GM13977 (cell line): Measurements from ENCODE around the gene DYNLT1.

Source experiments
- DNase-seq: peaks from one replicate; pipeline ENCODE4 v3.0.0; 2012; ENCODE audit warnings: low spot score
- in situ Hi-C: fragments of 300-500 bp; cut with MboI; formaldehyde crosslinking; loops from one replicate; pipeline ENCODE4 v1.12.0; 2022; ENCODE audit warnings: low sequenced_read_pairs, low pct_unique_long_range_greater_than_20kb, mixed read lengths, inconsistent platforms; ENCODE audit not compliant: unreplicated experiment
- TF ChIP-seq, protein P1 (sequence below): IDR thresholded peaks from 2 replicates; pipeline ENCODE4 v1.5.1; 2012; ENCODE audit warnings: mild to moderate bottlenecking, control low read depth; ENCODE audit not compliant: insufficient read depth; ENCODE audit errors: extremely low read depth, missing control alignments

Gene DYNLT1

DNA sequence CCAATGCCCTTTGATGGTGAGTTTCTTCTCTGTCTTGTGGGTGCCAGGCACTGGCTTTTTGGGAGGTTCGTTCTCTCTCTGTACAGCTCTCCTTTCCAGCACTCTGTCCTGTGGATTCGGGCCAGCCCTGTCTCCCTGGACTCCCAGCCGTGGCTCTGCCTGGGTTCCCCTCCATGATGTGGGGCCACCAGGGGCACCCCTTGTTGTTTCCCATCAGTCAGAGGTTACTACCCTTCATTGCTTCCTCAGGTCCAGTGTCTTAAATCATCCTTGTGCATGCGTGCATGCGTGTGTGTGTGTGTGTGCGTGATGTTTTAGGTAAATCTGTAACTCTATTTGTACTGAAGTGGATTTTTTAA is 40.5 kb downstream of the DYNLT1 start:
- in situ Hi-C loops: loop anchor here (10.0 kb wide), 1 partner anchor 389 kb away; no protein-coding TSS in a partner anchor
- no peak for DNase-seq
- TF ChIP-seq, protein P1, sequence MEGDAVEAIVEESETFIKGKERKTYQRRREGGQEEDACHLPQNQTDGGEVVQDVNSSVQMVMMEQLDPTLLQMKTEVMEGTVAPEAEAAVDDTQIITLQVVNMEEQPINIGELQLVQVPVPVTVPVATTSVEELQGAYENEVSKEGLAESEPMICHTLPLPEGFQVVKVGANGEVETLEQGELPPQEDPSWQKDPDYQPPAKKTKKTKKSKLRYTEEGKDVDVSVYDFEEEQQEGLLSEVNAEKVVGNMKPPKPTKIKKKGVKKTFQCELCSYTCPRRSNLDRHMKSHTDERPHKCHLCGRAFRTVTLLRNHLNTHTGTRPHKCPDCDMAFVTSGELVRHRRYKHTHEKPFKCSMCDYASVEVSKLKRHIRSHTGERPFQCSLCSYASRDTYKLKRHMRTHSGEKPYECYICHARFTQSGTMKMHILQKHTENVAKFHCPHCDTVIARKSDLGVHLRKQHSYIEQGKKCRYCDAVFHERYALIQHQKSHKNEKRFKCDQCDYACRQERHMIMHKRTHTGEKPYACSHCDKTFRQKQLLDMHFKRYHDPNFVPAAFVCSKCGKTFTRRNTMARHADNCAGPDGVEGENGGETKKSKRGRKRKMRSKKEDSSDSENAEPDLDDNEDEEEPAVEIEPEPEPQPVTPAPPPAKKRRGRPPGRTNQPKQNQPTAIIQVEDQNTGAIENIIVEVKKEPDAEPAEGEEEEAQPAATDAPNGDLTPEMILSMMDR: no peak

DNA sequence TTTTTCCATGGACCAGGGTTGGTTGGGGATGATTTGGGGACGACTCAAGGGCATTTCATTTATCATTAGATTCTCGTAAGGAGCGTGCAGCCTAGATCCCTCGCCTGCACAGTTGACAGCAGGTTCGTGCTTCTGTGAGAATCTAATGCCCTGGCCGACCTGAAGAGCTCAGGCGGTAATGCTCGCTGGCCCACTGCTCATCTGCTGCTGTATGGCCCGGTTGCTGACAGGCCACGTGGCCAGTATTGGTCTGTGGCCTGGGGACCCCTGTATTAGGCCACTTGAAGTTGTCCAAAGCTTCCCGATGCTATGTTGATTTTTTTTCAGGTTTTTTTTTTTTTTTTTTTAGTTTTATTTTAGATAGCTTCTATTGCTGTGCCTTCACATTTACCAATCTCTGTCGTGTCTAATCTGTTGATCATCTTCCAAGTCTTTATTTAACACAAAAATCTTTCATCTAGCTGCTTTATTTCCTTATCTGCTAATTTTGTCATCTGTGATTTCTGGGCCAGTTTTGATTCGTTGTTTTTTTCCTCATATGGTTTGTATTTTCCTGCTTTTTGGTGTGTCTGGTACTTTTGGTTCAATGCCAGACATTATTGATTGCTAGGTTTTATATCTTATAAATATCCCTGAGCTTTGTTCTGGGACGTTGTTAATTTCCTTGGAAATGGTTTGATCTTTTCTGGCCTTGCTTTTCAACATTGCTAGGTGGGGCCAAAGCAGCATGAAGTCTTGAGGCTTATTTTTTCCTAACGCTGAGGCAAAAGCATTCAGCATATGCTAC is 41.1 kb downstream of the DYNLT1 start:
- DNase-seq: no peak
- in situ Hi-C loops: loop anchor here (10.0 kb wide), 1 partner anchor 389 kb away; no protein-coding TSS in a partner anchor
- TF ChIP-seq, protein P1: no peak

DNA sequence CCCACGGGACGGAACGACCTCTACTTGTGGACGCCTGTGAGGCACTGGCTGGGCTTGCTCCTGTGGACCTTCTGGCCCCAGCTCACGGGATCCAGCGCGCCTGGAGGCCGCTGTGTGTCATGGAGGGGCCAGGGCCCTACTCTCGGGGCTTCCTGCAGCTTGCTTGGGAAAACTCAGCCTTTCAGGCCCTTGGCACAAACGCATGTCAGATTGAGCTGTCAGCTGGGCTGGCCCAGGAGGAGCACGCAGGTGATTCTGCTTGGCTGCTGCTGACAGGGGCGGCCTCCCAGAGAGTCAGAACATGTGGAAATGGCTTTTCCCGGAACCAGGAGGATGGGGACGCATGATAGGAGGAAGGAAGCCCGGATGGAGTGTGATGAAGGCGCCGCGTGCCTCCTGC is 44.9 kb downstream of the DYNLT1 start:
- no peak for DNase-seq
- TF ChIP-seq, protein P1: no peak
- in situ Hi-C loops: loop anchor here (10.0 kb wide), 1 partner anchor 385 kb away; no protein-coding TSS in a partner anchor

DNA sequence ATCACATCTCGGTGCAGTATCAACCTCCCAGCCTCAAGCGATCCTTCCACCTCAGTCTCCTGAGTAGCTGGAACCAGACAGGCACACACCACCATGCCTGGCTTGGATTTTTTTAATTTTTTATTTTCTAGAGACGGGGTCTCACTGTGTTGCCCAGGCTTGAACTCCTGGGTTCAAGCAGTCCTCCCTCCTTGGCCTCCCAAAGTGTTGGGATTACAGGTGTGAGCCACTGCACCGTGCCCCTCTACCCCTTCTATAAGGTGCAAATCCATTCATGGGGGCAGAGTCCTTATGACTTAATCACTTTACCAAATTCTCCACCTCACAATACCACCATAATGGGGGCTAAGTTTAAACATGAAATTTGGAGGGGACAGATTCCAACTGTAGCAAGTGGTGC is 47.0 kb downstream of the DYNLT1 start:
- no peak for DNase-seq
- TF ChIP-seq, protein P1: no peak
- in situ Hi-C loops: no loop called here

GRCh38 chr6:158596861-158597260 is 47.7 kb downstream of the DYNLT1 start:
- TF ChIP-seq, protein P1: no peak
- DNase-seq: no peak
- in situ Hi-C loops: no loop called here

DNA sequence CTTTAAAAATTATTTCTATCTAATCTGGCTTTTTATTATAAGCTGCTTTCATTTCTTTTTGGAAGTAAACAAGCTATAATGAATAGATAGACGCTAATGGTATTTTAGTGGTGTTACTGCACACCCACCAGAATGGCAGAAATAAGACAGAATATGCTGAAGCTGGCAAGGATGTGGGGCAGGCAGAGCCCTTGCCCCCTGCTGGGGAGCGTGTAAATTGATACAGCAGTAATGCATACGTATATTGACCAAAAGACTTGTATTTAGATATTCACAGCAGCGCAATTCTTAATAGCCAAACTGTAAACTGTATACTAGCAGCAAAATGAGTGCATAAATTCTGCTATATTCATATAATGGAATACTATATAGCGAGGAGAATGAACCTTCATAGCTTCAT is 49.3 kb downstream of the DYNLT1 start:
- TF ChIP-seq, protein P1: no peak
- no peak for DNase-seq
- in situ Hi-C loops: no loop called here

DNA sequence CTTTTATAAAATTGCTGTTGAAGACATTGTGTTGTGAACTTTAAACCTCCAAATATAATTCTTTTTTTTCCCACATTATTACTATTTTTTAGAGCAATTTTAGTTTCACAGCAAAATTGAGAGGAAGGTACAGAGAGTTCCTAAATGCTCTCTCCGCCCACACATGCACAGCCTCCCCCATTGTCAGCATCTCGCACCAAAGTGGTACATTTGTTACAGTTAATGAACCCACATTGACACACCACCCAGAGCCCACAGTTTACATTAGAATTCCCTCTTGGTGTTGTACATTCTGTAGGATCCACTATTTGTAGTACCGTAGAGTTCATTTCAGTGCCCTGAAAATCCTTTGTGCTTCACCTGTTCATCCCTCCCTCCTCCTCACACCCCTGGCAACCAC is 50.9 kb downstream of the DYNLT1 start:
- in situ Hi-C loops: no loop called here
- DNase-seq: no peak
- TF ChIP-seq, protein P1: no peak
